H9 (cell line): ENCODE results near the gene LRRK1. TPM values are rescaled to one million over a fixed set of nuclear protein-coding genes. Genes with fewer than 3 reads are reported as not detected.
A peak's percentile ranks its signal among the peaks of the same experiment; 100 is the strongest.

Experiments used
- DNase-seq: peaks from one replicate; pipeline ENCODE4 v3.0.0-alpha.2; 2017
- H2AFZ ChIP-seq: one replicate; pipeline ENCODE4 v1.6.1; 2013; ENCODE audit warnings: mild to moderate bottlenecking, low read length, control low read depth, moderate library complexity
- H2AK5ac ChIP-seq: 2 replicates; pipeline ENCODE4 v1.6.1; 2013; ENCODE audit warnings: low read length, control low read depth, mixed read lengths; ENCODE audit not compliant: insufficient read length
- H2BK120ac ChIP-seq: one replicate; pipeline ENCODE4 v1.6.1; 2013; ENCODE audit warnings: low read depth, mild to moderate bottlenecking, low read length, control low read depth, inconsistent platforms; ENCODE audit not compliant: poor library complexity, severe bottlenecking
- H2BK12ac ChIP-seq: 2 replicates; pipeline ENCODE4 v1.6.1; 2013; ENCODE audit warnings: low read length, control low read depth, mixed read lengths, low read depth; ENCODE audit not compliant: insufficient read length
- H2BK15ac ChIP-seq: 2 replicates; pipeline ENCODE4 v1.6.1; 2013; ENCODE audit warnings: low read depth, low read length, control low read depth
- H2BK20ac ChIP-seq: one replicate; pipeline ENCODE4 v1.6.1; 2013; ENCODE audit warnings: low read depth, mild to moderate bottlenecking, low read length, control low read depth, inconsistent platforms; ENCODE audit not compliant: poor library complexity, severe bottlenecking
- H2BK5ac ChIP-seq: 2 replicates; pipeline ENCODE4 v1.6.1; 2013; ENCODE audit warnings: low read length, control low read depth, mixed read lengths; ENCODE audit not compliant: insufficient read length
- H3K14ac ChIP-seq: 2 replicates; pipeline ENCODE4 v1.6.1; 2013; ENCODE audit warnings: low read length, control low read depth; ENCODE audit not compliant: insufficient read depth
- H3K18ac ChIP-seq: 2 replicates; pipeline ENCODE4 v1.6.1; 2013; ENCODE audit warnings: low read depth, mild to moderate bottlenecking, mixed read lengths, low read length, control low read depth; ENCODE audit not compliant: insufficient read length
- H3K23ac ChIP-seq: 2 replicates; pipeline ENCODE4 v1.6.1; 2013; ENCODE audit warnings: low read length, control low read depth, mixed read lengths, low read depth; ENCODE audit not compliant: insufficient read length
- H3K23me2 ChIP-seq: 2 replicates; pipeline ENCODE4 v1.6.1; 2013; ENCODE audit warnings: low read depth, mild to moderate bottlenecking, mixed read lengths, low read length, control low read depth; ENCODE audit not compliant: insufficient read length, poor library complexity, severe bottlenecking
- H3K27ac ChIP-seq: 2 replicates; pipeline ENCODE4 v1.5.1; 2013; ENCODE audit warnings: low read length, control low read depth, mixed read lengths, low read depth; ENCODE audit not compliant: insufficient read length
- H3K27me3 ChIP-seq: 2 replicates; pipeline ENCODE4 v1.6.1; 2013; ENCODE audit warnings: low read length, control low read depth, inconsistent platforms; ENCODE audit not compliant: insufficient read depth
- H3K4ac ChIP-seq: 2 replicates; pipeline ENCODE4 v1.6.1; 2013; ENCODE audit warnings: low read depth, mild to moderate bottlenecking, control low read depth, inconsistent platforms, low read length, moderate library complexity
- H3K4me1 ChIP-seq: 2 replicates; pipeline ENCODE4 v1.6.1; 2013; ENCODE audit warnings: low read length, control low read depth, inconsistent platforms; ENCODE audit not compliant: insufficient read depth
- H3K4me2 ChIP-seq: 2 replicates; pipeline ENCODE4 v1.6.1; 2013; ENCODE audit warnings: low read length, control low read depth, mixed read lengths; ENCODE audit not compliant: insufficient read length, insufficient read depth
- H3K56ac ChIP-seq: 2 replicates; pipeline ENCODE4 v1.6.1; 2013; ENCODE audit warnings: low read depth, mild to moderate bottlenecking, mixed read lengths, low read length, control low read depth; ENCODE audit not compliant: insufficient read length
- H3K79me1 ChIP-seq: 2 replicates; pipeline ENCODE4 v1.6.1; 2013; ENCODE audit warnings: low read depth, mild to moderate bottlenecking, moderate library complexity, low read length, control low read depth, inconsistent platforms; ENCODE audit not compliant: insufficient read depth, poor library complexity, severe bottlenecking
- H3K79me2 ChIP-seq: 2 replicates; pipeline ENCODE4 v1.6.1; 2013; ENCODE audit warnings: low read length, control low read depth, inconsistent platforms; ENCODE audit not compliant: insufficient read depth
- H3K9ac ChIP-seq: 2 replicates; pipeline ENCODE4 v1.6.1; 2013; ENCODE audit warnings: low read length, control low read depth, mixed read lengths; ENCODE audit not compliant: insufficient read length; ENCODE audit errors: extremely low read depth
- H3K9me3 ChIP-seq: one replicate; pipeline ENCODE4 v1.6.1; 2013; ENCODE audit warnings: low read depth, low read length, inconsistent platforms; ENCODE audit not compliant: control insufficient read depth
- H3T11ph ChIP-seq: one replicate; pipeline ENCODE4 v1.6.1; 2013; ENCODE audit warnings: mild to moderate bottlenecking, low read length, control low read depth, inconsistent platforms
- H4K20me1 ChIP-seq: one replicate; pipeline ENCODE4 v1.6.1; 2013; ENCODE audit not compliant: control insufficient read depth, insufficient read length, insufficient read depth
- H4K5ac ChIP-seq: 2 replicates; pipeline ENCODE4 v1.6.1; 2013; ENCODE audit warnings: low read depth, mild to moderate bottlenecking, mixed read lengths, low read length, control low read depth; ENCODE audit not compliant: insufficient read length
- H4K8ac ChIP-seq: replicated peaks from 2 replicates; pipeline ENCODE4 v1.6.1; 2013; ENCODE audit warnings: low read length, control low read depth, mixed read lengths, low read depth; ENCODE audit not compliant: insufficient read length
- H4K91ac ChIP-seq: 2 replicates; pipeline ENCODE4 v1.6.1; 2013; ENCODE audit warnings: low read depth, mild to moderate bottlenecking, moderate library complexity, mixed read lengths, low read length, control low read depth; ENCODE audit not compliant: insufficient read length
- H3K27ac Mint-ChIP-seq, 3 experiments: 2 replicates in 2 of 3; 3 replicates in 1 of 3; pipeline ENCODE4 v1.8.0; 2020 to 2021; ENCODE audit warnings: mixed read lengths in 3 of 3, mild to moderate bottlenecking in 1 of 3, moderate library complexity in 1 of 3
- H3K27me3 Mint-ChIP-seq: 2 replicates; pipeline ENCODE4 v1.8.0; 2021; ENCODE audit warnings: low read depth, mild to moderate bottlenecking, moderate library complexity, mixed read lengths
- H3K36me3 Mint-ChIP-seq, 3 experiments: 2 replicates in 2 of 3; 3 replicates in 1 of 3; pipeline ENCODE4 v1.8.0; 2020 to 2021; ENCODE audit warnings: low read depth in 3 of 3, mixed read lengths in 3 of 3; ENCODE audit not compliant: insufficient read depth in 1 of 3
- H3K4me1 Mint-ChIP-seq, 2 experiments: 2 replicates each; pipeline ENCODE4 v1.8.0; 2020; ENCODE audit warnings: mixed read lengths in 2 of 2
- H3K4me3 Mint-ChIP-seq, 2 experiments: 2 replicates in 1 of 2; 3 replicates in 1 of 2; pipeline ENCODE4 v1.8.0; 2020 to 2021; ENCODE audit warnings: mild to moderate bottlenecking in 2 of 2, mixed read lengths in 2 of 2, moderate library complexity in 1 of 2
- H3K9me3 Mint-ChIP-seq, 2 experiments: 2 replicates in 1 of 2; 3 replicates in 1 of 2; pipeline ENCODE4 v1.8.0; 2020; ENCODE audit warnings: mild to moderate bottlenecking in 2 of 2, mixed read lengths in 2 of 2, moderate library complexity in 1 of 2
- WGBS: extraction: QIAGEN DNeasy Blood & Tissue Kit; methylation state at CpG from one replicate; pipeline ENCODE4 v1.1.7; 2013; ENCODE audit warnings: missing lambda C conversion rate, low lambda C conversion rate, mixed read lengths; ENCODE audit not compliant: insufficient read length; ENCODE audit errors: extremely low coverage; 5-methylcytosine and 5-hydroxymethylcytosine counted together
- total RNA-seq: library from RNA; stranded (reverse); gene quantifications from 2 replicates; pipeline ENCODE4 v1.2.1, GENCODE V29; 2021
- TF ChIP-seq, protein P1 (sequence below): fragments of 200-600 bp; sonication (generic); conservative IDR thresholded peaks from 3 replicates; pipeline ENCODE4 v1.8.0; 2021; ENCODE audit warnings: antibody characterized with exemption, mild to moderate bottlenecking

The LRRK1 gene
- total RNA-seq, 1 experiment from 2014 or later: 4.0 TPM

DNA sequence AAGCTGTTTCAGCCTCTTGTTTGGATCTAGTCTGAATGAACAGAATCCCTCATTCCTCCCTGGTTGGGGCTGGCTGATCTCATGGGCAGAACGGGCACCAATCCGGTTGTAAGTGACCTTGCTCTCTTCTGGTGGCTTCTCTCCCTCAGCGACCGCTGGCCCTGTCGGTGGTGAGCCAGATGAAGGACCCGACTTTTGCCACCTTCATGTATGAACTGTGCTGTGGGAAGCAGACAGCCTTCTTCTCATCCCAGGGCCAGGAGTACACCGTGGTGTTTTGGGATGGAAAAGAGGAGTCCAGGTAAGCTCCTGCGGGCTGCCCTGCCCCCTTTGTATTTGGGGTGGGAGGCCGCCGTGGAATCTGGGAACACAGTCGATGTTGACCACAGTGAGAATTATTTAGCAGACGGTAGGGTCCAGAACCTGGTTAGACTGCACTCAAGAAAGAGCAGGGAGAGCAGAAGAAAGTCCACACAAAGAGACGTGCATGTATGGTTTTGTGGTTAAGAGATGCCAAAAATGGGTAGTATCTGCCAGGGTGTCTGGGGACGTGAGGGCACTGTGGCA lies 138.8 kb downstream of the LRRK1 start:
- Histone ChIP-seq H4K91ac (no peak overlapping the region), H3K4me2 (no peak overlapping the region), H2BK120ac (no peak overlapping the region), H3K18ac (no peak overlapping the region), H3K9ac (no peak overlapping the region), H3K79me2 (no peaks in the 10 kb centered on the region), H4K5ac (no peak overlapping the region), H3K4ac (no peak overlapping the region), H3K23me2 (no peaks in the 10 kb centered on the region), H2BK15ac (no peak overlapping the region), H2AK5ac (no peak overlapping the region), H3K23ac (no peak overlapping the region), H4K8ac (no peak overlapping the region), H4K20me1 (no peaks in the 10 kb centered on the region), H2BK20ac (no peak overlapping the region), H3K27ac (no peak overlapping the region), H2AFZ (no peak overlapping the region), H3K79me1 (no peaks in the 10 kb centered on the region), H3K27me3 (no peaks in the 10 kb centered on the region), H3T11ph (no peak overlapping the region), H3K9me3 (no peaks in the 10 kb centered on the region), H3K4me1 (peaks cover 6% of the 10 kb centered on the region; the same call in 1 of the 2 replicates), H2BK12ac (no peak overlapping the region), H3K14ac (no peak overlapping the region), H3K56ac (no peak overlapping the region), H2BK5ac (no peak overlapping the region)
- Mint-ChIP-seq H3K4me3 (no peak overlapping the region), H3K36me3 (peaks cover 14 to 18% (median 15%) of the 10 kb centered on the region in 3 experiments), H3K9me3 (peaks cover 14 to 19% of the 10 kb centered on the region in 2 experiments), H3K4me1 (peaks cover 24 to 44% of the 10 kb centered on the region in 2 experiments), H3K27me3 (peaks cover 14% of the 10 kb centered on the region), H3K27ac (no peak overlapping the region)
- peak; percentile 20 for DNase-seq
- WGBS: no CpG with 5 or more reads among the region's 14 CpGs
- TF ChIP-seq, protein P1, sequence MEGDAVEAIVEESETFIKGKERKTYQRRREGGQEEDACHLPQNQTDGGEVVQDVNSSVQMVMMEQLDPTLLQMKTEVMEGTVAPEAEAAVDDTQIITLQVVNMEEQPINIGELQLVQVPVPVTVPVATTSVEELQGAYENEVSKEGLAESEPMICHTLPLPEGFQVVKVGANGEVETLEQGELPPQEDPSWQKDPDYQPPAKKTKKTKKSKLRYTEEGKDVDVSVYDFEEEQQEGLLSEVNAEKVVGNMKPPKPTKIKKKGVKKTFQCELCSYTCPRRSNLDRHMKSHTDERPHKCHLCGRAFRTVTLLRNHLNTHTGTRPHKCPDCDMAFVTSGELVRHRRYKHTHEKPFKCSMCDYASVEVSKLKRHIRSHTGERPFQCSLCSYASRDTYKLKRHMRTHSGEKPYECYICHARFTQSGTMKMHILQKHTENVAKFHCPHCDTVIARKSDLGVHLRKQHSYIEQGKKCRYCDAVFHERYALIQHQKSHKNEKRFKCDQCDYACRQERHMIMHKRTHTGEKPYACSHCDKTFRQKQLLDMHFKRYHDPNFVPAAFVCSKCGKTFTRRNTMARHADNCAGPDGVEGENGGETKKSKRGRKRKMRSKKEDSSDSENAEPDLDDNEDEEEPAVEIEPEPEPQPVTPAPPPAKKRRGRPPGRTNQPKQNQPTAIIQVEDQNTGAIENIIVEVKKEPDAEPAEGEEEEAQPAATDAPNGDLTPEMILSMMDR: no peak
